KOPT-K1 (cell line): ENCODE measurements around the gene TBXAS1.

Source experiments
- H3K27ac ChIP-seq: fragments of 200-600 bp; sonication (generic); 2 replicates; pipeline ENCODE4 v1.5.1; 2016; ENCODE audit warnings: antibody characterized with exemption, mild to moderate bottlenecking, low read depth, low read length; ENCODE audit not compliant: poor library complexity, severe bottlenecking
- H3K36me3 ChIP-seq: fragments of 200-600 bp; sonication (generic); 2 replicates; pipeline ENCODE4 v1.5.1; 2017; ENCODE audit warnings: antibody characterized with exemption, mild to moderate bottlenecking, low read length, moderate library complexity; ENCODE audit not compliant: insufficient read depth
- H3K9me3 ChIP-seq: fragments of 200-600 bp; sonication (generic); 2 replicates; pipeline ENCODE4 v1.5.1; 2017; ENCODE audit warnings: antibody characterized with exemption, low read length, mild to moderate bottlenecking; ENCODE audit not compliant: insufficient read depth, poor library complexity, severe bottlenecking

The TBXAS1 gene

GRCh38 chr7:140018125-140019043 is 189.3 kb downstream of the TBXAS1 start:
- Histone ChIP-seq H3K9me3 (no peaks in the 10 kb centered on the region), H3K36me3 (peaks cover 24% of the 10 kb centered on the region), H3K27ac (no peak overlapping the region)

- Histone ChIP-seq H3K9me3 (no peaks in the 10 kb centered on the region), H3K27ac (no peak overlapping the region), H3K36me3 (peaks cover 32% of the 10 kb centered on the region)
These were observed 190.1 kb downstream of the TBXAS1 start for GRCh38 chr7:140019172-140019571.

GRCh38 chr7:140019606-140020005 is 190.5 kb downstream of the TBXAS1 start:
- Histone ChIP-seq H3K9me3 (no peaks in the 10 kb centered on the region), H3K27ac (no peak overlapping the region)

GRCh38 chr7:140021603-140022002 is 192.5 kb downstream of the TBXAS1 start:
- Histone ChIP-seq H3K9me3 (no peaks in the 10 kb centered on the region), H3K27ac (no peak overlapping the region), H3K36me3 (peaks cover 56% of the 10 kb centered on the region)

More at GRCh38 chr7:140019606-140020005, 190.5 kb downstream of the TBXAS1 start:
- peaks cover 36% of the 10 kb centered on the region for H3K36me3 ChIP-seq

GRCh38 chr7:140022582-140023211 is 193.6 kb downstream of the TBXAS1 start:
- Histone ChIP-seq H3K36me3 (peaks cover 67% of the 10 kb centered on the region), H3K27ac (no peak overlapping the region)

GRCh38 chr7:140023728-140024127 is 194.7 kb downstream of the TBXAS1 start:
- no peak overlapping the region for H3K27ac ChIP-seq
- peaks cover 77% of the 10 kb centered on the region for H3K36me3 ChIP-seq
- no peaks in the 10 kb centered on the region for H3K9me3 ChIP-seq

More at GRCh38 chr7:140022582-140023211, 193.6 kb downstream of the TBXAS1 start:
- no peaks in the 10 kb centered on the region for H3K9me3 ChIP-seq

- Histone ChIP-seq H3K36me3 (peaks cover 86% of the 10 kb centered on the region), H3K27ac (no peak overlapping the region), H3K9me3 (no peaks in the 10 kb centered on the region)
These were observed 195.5 kb downstream of the TBXAS1 start for GRCh38 chr7:140024585-140024984.

- no peak overlapping the region for H3K27ac ChIP-seq
- H3K36me3 ChIP-seq: peaks cover 92% of the 10 kb centered on the region
- no peaks in the 10 kb centered on the region for H3K9me3 ChIP-seq
These were observed 196.2 kb downstream of the TBXAS1 start for GRCh38 chr7:140025241-140025640.

GRCh38 chr7:140025814-140026433 is 196.9 kb downstream of the TBXAS1 start:
- Histone ChIP-seq H3K36me3 (peaks cover 99% of the 10 kb centered on the region), H3K27ac (no peak overlapping the region), H3K9me3 (no peaks in the 10 kb centered on the region)

- H3K36me3 ChIP-seq: peaks cover 98% of the 10 kb centered on the region
- no peak overlapping the region for H3K27ac ChIP-seq
- H3K9me3 ChIP-seq: no peaks in the 10 kb centered on the region
These were observed 197.9 kb downstream of the TBXAS1 start for GRCh38 chr7:140026935-140027334.

GRCh38 chr7:140027858-140028257 is 198.8 kb downstream of the TBXAS1 start:
- Histone ChIP-seq H3K36me3 (peaks cover 95% of the 10 kb centered on the region), H3K9me3 (no peaks in the 10 kb centered on the region), H3K27ac (no peak overlapping the region)

- peaks cover 95% of the 10 kb centered on the region for H3K36me3 ChIP-seq
- H3K9me3 ChIP-seq: no peaks in the 10 kb centered on the region
- H3K27ac ChIP-seq: no peak overlapping the region
These were observed 199.2 kb downstream of the TBXAS1 start for GRCh38 chr7:140028311-140028710.

GRCh38 chr7:140029072-140029471 is 200.0 kb downstream of the TBXAS1 start:
- Histone ChIP-seq H3K9me3 (no peaks in the 10 kb centered on the region), H3K36me3 (peaks cover 95% of the 10 kb centered on the region), H3K27ac (no peak overlapping the region)

- Histone ChIP-seq H3K27ac (no peak overlapping the region), H3K36me3 (peaks cover 95% of the 10 kb centered on the region), H3K9me3 (no peaks in the 10 kb centered on the region)
These were observed 202.3 kb downstream of the TBXAS1 start for GRCh38 chr7:140031364-140031763.

- H3K27ac ChIP-seq: no peak overlapping the region
- H3K36me3 ChIP-seq: peaks cover 95% of the 10 kb centered on the region
- H3K9me3 ChIP-seq: no peaks in the 10 kb centered on the region
These were observed 204.0 kb downstream of the TBXAS1 start for GRCh38 chr7:140033036-140033435.
